ENCODE measurements around the gene SLC25A22. TPM values are rescaled to one million over a fixed set of nuclear protein-coding genes. Genes with fewer than 3 reads are reported as not detected.

The SLC25A22 gene
- total RNA-seq, 1 donor from 2014 or later = 16.3 TPM

DNA sequence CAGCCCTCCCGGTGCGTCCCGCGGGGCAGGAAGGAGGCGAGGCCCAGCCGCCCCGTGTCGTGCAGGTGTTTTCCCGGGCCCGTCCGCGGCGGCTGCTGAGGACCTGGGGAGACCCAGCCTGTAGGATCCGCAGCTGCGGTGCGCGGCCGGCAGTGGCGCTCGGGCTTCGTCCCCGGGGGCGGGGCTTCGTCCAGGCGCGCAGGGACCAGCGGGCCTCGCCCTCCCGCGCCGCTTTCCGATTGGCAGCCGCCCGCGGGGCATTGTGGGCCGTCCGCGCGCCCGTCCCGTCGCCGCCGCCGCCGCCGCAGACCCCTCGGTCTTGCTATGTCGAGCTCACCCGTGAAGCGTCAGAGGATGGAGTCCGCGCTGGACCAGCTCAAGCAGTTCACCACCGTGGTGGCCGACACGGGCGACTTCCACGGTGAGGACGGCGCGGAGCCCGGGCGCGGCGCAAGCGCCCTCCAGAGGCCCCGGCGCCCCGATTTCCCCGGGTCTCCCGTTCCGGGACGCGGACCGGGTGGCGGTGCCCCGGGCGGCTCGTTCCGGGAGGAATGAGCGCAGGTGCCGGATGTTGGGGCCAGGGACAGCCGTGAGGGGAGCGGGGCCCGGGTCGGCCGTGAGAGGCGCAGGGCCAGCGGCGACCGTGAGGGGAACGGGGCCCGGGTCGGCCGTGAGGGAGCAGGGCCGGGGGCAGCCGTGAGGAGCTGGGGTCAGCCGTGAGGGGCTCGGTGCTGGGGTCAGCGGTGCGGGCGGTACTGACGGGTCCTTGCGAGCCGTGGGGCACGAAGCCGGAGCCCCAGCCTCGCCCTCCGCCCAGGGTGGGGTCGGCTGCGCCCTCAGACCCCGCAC is 50.7 kb downstream of the SLC25A22 start, which contains the start of gene TALDO1:
Gene TALDO1, plus strand, starts transcription at position 307 of the 849 bp plus-strand sequence. Its CDS starts 18 bp downstream, at position 325.
- DNase-seq (ENCODE audit: low read depth) = peak; percentile 50

GRCh38 chr11:746289-747157 is 51.6 kb downstream of the SLC25A22 start:
- DNase-seq (ENCODE audit: low read depth) = peak; percentile 48

DNA sequence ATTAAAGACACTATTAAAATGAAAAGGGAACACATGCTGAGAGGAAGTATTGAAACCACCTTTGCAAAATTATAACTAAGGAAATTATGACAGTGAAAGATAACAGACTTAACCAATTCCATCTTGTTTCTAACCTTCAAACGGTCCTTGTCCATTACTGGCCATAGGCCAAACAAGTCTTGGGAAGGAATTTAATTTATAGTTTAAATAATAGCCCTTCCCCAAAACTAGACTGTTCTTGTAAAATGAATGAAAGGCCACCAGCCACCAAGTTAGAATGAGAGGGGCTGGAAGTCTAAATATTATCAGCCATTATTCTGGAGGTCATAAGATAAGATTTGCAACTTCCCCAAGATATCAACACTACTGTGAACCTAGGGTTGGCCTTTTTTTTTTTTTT is 52.7 kb downstream of the SLC25A22 start:
- DNase-seq (ENCODE audit: low read depth) = no peak

DNA sequence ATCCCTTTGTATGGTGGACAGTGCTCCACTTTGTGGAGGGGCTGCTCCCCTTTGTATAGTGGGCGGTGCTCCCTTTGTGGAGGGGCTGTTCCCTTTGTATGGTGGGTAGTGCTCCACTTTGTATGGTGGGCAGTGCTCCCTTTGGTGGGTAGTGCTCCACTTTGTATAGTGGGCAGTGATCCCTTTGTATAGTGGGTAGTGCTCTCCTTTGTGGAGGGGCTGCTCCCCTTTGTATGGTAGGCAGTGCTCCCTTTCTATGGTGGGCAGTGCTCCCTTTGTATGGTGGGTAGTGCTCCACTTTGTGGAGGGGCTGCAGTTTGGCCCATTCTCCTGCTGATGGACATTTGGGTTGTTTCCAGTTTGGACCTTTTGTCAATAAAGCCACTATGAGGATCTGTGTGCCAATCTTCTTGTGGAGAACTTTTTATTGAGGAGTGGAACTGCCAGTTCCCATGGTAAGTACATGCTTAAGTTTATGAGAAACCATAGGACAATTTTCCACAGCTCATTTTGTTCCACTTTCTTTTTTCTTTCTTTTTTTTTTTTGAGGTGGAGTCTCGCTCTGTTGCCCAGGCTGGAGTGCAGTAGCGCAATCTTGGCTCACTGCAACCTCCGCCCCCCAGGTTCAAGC is 55.4 kb downstream of the SLC25A22 start:
- DNase-seq (ENCODE audit: low read depth) = no peak

DNA sequence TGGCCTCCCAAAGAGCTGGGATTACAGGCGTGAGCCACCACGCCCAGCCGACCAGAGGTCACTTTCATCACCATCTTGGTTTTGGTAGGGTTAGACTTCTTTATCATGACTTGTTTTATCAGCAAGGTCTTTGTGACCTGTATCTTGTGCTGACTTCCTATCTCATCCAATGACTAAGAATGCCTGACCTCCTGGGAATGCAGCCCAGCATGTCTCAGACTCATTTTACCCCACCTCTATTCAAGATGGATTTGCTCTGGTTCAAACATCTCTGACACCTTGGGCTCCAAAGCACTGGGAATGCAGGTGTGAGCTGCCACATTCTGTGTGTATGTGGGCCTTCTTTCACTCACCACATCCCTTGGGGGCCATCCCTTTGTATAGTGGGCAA is 55.9 kb downstream of the SLC25A22 start:
- DNase-seq (ENCODE audit: low read depth) = no peak

Other genes with a start within 250 kb of the SLC25A22 start
- 0.69 and 1.7 TPM in 2 replicates for gene LMNTD2, start 237.5 kb downstream of the SLC25A22 start, total RNA-seq
- 65.7 and 110 TPM in 2 replicates for gene RASSF7, start 237.3 kb downstream of the SLC25A22 start, total RNA-seq
- gene PHRF1, start 221.8 kb downstream of the SLC25A22 start, total RNA-seq = 27.4 and 40.9 TPM in 2 replicates
- 17.1 and 23.3 TPM in 2 replicates for gene IRF7, start 182.3 kb downstream of the SLC25A22 start, total RNA-seq
- gene CDHR5, start 173.3 kb downstream of the SLC25A22 start, total RNA-seq = 0.15 TPM in 1 of 2 replicates, not detected in the other
- not detected in 2 replicates for gene SCT, start 171.1 kb downstream of the SLC25A22 start, total RNA-seq
- gene DRD4, start 161.0 kb downstream of the SLC25A22 start, total RNA-seq = 0.10 TPM in 1 of 2 replicates, not detected in the other
- gene DEAF1, start 103.1 kb downstream of the SLC25A22 start, total RNA-seq = 27.6 and 62.7 TPM in 2 replicates
- 3.6 and 7.7 TPM in 2 replicates for gene TMEM80, start 102.5 kb downstream of the SLC25A22 start, total RNA-seq
- gene EPS8L2, start 92.0 kb downstream of the SLC25A22 start, total RNA-seq = 235 and 376 TPM in 2 replicates
- 188 and 419 TPM in 2 replicates for gene TALDO1, start 50.8 kb downstream of the SLC25A22 start, total RNA-seq
- gene GATD1, start 20.8 kb downstream of the SLC25A22 start, total RNA-seq = 16.7 and 38.0 TPM in 2 replicates
- 0.60 TPM in 1 of 2 replicates, not detected in the other for gene CEND1, start 8.2 kb downstream of the SLC25A22 start, total RNA-seq
- 3.1 and 6.9 TPM in 2 replicates for gene PIDD1, start 7.0 kb upstream of the SLC25A22 start, total RNA-seq
- gene RPLP2, start 11.7 kb upstream of the SLC25A22 start, total RNA-seq = 167 and 180 TPM in 2 replicates
- 19.3 and 60.1 TPM in 2 replicates for gene PNPLA2, start 20.6 kb upstream of the SLC25A22 start, total RNA-seq
- 3.7 and 6.4 TPM in 2 replicates for gene CRACR2B, start 29.6 kb upstream of the SLC25A22 start, total RNA-seq
- 831 and 921 TPM in 2 replicates for gene CD151, start 34.7 kb upstream of the SLC25A22 start, total RNA-seq
- gene POLR2L, start 44.2 kb upstream of the SLC25A22 start, total RNA-seq = 38.0 and 64.1 TPM in 2 replicates
- 85.4 and 86.2 TPM in 2 replicates for gene TSPAN4, start 44.6 kb upstream of the SLC25A22 start, total RNA-seq
- gene CHID1, start 112.5 kb upstream of the SLC25A22 start, total RNA-seq = 35.3 and 83.9 TPM in 2 replicates
- 20.1 and 97.3 TPM in 2 replicates for gene AP2A2, start 127.6 kb upstream of the SLC25A22 start, total RNA-seq
- gene MUC6, start 238.4 kb upstream of the SLC25A22 start, total RNA-seq = not detected in 2 replicates